Measurements from ENCODE around the gene TCTN1. TPM values are rescaled to one million over a fixed set of nuclear protein-coding genes. Genes with fewer than 3 reads are reported as not detected.
"Not testable (repeated sequence)": the region's sequence is repeated elsewhere in the genome, so short reads cannot be mapped to it uniquely, and the experiment has no call there.

Gene TCTN1
- polyA plus RNA-seq, 1 donor = 19.9 TPM

DNA sequence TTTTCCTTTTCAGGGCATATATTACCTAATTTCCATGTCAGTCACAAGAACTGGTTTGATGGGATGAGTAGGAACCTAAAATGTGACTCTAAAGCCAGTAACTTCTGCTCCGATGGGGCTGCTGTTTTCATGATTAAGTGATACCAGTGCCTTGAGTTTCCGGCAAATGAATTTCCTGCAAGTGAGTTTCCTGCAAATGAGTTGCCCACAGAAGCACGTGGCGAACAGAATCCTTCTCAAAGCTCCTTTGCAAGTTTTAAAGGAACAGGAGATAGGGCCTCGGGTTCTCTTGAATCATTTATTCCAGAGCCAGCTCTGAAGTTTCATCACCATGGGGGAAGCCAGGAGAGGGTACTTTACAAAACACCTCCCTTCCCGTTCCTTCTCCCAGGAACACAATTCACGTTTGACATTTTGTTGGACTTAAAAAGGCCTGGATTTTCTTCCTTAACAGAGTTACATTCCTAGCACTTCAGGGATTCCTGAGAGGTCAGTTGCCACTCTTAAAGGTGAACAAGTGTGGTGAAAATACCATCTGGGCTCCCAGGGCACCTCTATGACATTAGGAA lies 28.6 kb upstream of the TCTN1 start:
- no peak for DNase-seq (ENCODE audit: low read depth)

DNA sequence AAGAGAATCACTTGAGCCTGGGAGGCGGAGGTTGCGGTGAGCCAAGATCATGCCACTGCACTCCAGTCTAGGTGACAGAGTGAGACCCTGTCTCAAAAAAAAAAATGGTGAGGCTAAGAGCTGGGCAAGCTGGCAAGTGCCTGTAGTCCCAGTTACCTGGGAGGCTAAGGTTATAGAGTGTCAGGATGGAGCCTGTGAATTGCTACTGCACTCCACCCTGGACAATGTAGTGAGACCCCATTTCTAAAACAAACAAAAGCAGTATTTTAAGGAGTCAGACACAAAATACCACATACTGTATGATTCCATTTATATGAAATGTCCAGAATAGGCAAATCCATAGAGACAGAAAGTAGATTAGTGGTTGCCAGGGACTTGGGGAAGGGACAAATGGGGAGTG lies 26.8 kb upstream of the TCTN1 start:
- not testable (repeated sequence) for DNase-seq (ENCODE audit: low read depth)

DNA sequence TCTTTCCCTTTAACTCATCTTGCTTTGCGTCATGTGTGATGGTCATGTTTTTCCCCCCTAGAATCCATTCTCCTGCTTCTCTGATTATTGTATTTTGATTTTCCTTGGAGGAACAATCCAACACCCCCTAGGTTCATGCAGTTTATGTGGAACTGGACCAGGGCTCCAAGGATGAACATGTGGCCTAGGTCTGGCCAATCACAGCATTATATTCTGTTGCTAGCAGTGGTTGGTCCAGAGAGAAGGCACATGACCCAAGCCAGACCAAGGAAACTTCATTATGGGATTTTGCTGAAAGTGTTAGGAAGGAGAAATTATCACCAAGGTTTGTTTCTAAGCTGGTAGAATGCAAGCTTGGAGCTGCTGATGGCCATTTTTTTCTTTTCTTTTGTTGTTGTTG lies 23.9 kb upstream of the TCTN1 start:
- DNase-seq (ENCODE audit: low read depth) = no peak

DNA sequence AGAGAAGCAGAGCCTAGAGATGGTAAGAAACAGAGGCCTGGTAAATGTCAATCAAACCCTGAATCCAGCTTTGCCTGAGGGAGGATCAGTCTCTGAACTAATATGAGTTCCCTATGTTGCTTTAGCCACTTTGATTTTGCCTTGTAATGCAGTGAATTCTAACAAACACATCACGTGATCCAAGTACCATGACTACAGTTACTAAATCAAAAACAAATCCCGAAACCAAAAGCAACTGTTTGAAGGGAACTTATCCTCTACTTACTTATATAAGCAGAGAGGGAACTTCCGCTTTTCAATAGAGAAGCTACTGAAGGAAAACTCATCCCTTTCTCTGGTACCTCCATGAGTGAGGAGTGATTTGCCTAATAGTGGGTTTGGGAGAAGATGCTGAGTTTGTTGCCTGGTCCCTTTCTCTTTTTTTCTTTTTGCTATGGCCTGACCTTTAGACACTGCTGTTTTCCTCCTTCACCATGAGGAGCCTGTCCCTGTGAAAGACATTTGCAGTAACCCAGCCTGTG lies 23.1 kb upstream of the TCTN1 start:
- DNase-seq (ENCODE audit: low read depth) = peak; percentile 68

DNA sequence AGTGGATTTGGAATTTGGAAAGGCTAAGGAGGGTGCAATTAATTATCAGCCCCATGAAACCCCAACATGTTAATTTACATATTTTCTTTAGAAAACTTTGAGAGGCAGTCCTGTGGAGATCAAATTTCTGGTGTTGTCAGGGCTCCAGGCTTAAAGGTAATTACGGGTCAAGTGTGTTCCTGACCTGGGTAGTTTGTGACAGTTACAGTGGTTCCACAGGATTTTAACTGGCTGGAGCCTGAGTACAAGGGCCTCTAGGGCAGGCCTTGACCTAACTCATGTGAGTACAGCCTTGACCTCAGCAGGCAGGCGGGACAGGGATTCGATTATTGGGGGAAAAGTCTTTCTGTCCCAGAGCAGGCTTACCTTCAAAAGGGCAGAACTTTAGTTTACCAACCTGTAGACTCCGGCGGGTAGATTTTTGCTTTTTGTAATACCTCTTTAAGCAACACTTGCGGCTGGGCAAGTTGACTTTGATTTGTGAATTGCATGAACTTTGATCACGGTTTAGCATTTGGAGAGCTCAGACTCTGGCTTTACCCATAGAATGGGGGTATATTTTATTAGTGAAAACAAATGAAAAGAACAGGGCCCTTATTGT lies 22.4 kb upstream of the TCTN1 start:
- DNase-seq (ENCODE audit: low read depth) = no peak

DNA sequence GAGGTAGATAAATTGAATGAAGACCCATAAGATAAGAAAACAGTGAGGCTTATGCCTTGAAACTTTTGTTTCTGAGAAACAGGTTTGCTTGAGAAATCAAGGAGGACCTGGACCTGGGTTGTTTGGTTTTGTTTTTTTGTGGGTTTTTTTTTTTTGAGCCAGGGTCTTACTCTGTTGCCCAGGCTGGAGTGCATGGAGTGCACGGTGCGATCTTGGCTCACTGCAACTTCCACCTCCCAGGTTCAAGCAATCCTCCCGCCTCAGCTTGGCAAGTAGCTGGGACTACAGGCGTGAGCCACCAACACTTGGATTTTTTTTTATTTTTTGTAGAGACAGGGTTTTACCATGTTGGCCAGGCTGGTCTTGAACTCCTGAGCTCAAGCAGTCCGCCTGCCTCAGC lies 21.9 kb upstream of the TCTN1 start:
- DNase-seq (ENCODE audit: low read depth) = no peak

DNA sequence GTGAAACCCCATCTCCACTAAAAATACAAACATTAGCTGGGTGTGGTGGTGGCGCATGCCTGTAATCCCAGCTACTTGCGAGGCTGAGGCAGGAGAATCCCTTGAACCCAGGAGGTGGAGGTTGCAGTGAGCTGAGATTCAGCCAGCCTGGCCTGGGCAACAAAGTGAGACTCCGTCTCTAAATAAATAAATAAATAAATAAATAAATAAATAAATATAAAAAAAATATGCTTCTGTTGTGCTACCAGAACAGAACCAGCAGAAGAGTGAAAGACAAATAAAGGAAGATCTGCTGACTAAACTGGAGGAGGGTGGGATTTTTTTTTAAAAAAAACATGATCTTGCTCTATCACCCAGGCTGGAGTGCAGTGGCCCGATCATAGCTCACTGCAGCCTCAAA lies 21.0 kb upstream of the TCTN1 start:
- DNase-seq (ENCODE audit: low read depth) = not testable (repeated sequence)

DNA sequence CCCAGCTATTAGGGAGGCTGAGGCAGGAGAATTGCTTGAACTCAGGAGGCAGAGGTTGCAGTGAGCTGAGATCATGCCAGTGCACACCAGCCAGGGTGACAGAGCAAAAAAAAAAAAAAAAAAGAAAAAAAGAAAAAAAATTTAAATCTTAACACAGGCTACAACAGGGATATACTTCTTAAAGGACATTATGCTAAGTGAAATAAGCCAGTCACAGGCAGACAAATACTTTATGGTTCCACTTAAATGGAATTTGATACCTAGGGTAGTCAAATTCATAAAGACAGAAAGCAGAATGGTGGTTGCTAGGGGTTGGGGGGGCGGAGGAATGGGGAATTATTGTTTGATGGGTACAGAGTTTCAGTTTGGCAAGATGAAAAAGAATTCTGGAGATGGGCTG lies 16.0 kb upstream of the TCTN1 start:
- DNase-seq (ENCODE audit: low read depth) = no peak

DNA sequence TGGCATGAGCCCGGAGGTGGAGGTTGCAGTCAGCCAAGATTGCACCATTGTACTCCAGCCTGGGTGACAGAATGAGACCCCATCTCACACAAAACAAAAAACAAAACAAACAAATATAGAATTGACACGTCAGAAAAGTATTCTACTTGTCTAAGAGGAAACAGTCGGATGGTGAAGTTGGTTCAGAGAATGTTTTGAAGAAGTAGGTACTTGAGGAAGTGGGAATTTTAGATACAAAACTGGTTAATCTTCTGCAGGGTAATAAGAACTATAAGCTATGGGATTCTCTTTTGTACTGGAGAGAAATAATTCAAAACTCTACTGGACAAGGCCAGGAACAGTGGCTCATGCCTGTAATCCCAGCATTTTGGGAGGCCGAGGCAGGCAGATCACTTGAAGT lies 14.6 kb upstream of the TCTN1 start:
- no peak for DNase-seq (ENCODE audit: low read depth)

DNA sequence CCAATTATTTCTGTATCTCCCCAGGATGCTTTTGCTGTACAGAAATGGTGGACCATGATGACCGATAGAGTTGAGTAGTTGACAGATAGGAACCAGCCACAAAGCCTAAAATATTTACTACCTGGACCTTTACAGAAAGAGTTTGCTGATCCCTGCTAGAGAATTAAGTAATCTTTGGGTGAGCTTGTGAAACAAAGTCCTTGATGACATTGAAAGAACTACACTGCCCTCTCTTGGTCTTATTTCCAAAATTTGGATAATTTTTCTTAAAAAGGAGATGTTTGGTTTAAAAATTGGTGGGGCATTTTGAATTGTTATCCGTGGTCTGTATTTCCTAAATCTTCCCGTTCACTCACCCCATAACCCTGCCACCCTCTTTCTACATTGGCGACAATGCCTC lies 13.7 kb upstream of the TCTN1 start:
- DNase-seq (ENCODE audit: low read depth) = no peak

DNA sequence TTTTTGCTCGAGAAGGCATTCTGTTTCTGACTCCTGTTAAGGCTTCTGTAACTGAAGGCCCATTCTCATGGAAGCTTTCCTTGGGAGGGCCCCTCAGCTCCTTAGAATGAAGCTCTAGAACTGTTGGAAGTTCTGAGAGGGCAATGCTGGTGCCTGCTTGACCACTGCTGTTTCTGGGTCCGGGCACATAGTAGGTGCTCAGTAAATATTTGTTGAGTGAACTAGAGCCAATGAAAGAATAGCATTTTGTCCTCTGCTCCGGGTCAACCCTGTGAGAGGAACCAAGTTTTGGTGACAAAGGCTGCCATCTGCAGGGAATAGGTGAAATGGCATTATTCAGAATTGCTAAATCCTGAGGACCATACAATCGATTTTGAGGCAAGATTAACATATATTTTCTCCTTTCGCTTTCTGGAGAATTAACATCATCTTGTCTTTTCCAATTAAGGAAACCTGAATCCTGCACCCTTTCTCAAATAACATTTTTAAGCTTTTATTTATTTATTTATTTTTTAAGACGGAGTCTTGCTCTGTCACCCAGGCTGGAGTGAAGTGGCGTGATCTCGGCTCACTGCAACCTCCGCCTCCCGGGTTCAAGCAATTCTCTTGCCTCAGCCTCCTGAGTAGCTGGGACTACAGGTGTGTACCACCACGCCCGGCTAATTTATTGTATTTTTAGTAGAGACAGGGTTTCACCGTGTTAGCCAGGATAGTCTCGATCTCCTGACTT lies 11.7 kb upstream of the TCTN1 start:
- not testable (repeated sequence) for DNase-seq (ENCODE audit: low read depth)

DNA sequence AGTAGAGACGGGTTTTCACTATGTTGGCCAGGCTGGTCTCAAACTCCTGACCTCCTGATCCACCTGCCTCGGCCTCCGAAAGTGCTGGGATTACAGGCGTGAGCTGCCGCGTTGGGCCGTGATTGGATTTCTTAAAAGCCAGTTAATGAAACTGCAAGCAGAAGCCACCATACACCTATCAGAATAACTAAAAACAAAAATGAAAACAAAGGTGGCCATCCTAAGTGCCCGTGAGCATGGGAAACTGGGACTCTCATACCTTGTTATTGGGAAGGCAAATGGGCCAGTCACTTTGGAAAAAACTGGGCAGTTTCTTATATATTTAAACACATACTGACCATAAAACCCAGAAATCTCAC lies 7.7 kb upstream of the TCTN1 start:
- no peak for DNase-seq (ENCODE audit: low read depth)

DNA sequence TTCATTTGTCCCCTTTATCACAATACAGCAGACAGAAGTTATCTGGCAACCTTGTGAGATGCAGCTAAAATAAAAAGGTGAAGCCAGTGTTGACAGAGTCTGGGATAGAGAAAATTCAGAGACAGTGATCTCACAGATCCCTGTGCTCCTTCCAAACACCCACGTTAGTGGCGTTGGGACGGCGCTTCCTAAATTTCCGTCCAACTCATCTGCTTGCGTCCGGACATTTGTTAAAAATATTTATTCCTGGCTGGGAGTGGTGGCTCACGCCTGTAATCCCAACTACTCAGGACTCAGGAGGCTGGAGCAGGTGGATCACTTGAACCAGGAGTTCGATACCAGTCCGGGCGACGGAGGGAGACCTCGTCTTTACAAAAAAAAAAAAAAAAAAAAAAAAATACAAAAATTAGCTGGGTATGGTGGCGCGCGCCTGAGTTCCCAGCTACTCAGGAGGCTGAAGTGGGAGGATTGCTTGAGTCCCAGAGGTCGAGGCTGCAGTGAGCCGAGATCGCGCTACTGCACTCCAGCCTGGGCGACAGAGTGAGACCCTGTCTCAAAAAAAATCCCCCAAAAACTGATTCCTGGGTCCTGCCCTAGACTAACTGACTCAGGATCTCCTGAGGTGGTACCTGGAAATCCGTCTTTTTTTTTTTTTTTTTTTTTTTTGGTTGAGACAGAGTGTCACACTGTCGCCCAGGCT lies 708 bp upstream of the TCTN1 start:
- no peak for DNase-seq (ENCODE audit: low read depth)

DNA sequence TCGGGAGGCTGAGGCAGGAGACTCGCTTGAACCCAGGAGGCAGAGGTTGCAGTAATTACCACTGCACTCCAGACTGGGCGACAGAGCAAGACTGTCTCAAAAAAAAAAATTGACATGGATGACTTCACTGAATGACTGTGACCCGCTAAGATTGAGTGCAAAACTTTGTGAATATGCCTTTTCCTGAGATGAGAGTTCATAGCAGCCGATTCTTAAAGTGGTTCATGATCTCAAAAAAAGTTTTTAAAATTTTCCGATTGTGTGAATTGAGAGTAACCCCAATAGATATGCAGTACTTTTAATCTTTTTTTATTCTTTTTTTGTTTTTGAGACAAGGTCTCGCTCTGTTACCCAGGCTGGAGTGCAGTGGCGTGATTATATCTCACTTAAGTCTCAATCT lies 1.2 kb downstream of the TCTN1 start:
- no peak for DNase-seq (ENCODE audit: low read depth)

DNA sequence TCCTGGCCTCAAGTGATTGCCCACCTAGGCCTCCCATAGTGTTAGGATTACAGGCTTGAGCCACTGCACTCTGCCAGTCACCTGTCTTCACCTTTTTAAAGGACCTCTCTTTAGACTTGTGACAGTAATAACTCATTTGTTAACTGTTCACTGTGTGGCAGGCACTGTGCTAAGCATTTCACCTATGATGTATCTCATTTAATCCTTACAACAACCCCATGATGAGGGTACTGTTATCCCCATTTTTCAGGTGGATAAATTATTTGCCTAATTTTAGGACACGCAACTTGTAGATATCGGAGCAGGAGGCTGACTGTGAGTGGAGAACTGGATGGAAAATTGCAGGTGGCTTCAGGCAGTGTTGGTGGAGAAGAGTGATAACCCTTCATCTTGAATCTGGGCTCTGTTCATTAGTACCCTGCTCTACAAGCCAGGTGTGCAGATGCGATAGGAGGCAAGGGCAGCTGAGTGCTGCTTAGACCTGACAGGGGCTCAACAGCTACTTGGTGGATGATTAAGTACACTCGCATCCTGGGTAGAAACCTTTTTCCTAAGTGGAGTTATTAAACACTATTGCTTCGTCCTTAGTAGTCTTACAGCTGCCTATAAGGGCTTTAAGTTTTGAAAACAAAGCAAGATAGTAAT lies 2.7 kb downstream of the TCTN1 start:
- DNase-seq (ENCODE audit: low read depth) = no peak

DNA sequence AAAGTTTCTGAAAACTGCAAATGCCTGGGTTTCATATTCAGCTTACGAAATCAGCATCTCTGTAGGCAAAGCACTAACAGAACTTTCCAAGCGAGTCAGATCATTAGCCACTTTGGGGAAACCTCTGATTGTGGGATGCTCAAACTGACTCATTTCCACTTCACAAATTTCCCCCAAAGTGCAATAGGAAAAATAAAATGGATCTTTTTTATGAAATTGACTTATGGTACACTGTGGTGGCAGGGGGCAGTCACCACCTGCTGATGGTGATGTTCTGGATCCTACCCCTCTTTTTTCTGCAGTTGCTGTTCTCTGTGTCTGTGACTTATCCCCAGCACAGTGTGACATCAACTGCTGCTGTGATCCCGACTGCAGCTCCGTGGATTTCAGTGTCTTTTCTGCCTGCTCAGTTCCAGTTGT lies 5.6 kb downstream of the TCTN1 start:
- no peak for DNase-seq (ENCODE audit: low read depth)

DNA sequence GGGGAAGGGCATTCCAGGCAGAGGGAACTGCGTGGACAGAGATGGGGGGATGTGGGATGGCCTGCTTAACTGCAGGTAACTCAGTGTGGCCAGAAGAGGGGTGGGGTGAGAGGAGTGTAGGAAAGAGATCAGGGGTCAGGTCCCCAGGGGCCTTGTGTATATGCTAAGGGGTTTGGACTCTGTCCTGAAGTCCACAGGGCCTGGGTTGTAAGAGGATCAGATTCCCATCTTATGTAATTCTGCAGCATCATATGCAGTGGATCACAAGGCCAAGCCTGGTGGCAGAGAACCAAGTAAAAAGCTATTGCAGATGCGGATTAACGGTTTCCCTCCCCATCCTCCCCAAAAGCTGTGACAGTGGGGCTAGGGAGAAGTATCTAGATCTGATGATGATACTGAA lies 8.7 kb downstream of the TCTN1 start:
- DNase-seq (ENCODE audit: low read depth) = no peak

DNA sequence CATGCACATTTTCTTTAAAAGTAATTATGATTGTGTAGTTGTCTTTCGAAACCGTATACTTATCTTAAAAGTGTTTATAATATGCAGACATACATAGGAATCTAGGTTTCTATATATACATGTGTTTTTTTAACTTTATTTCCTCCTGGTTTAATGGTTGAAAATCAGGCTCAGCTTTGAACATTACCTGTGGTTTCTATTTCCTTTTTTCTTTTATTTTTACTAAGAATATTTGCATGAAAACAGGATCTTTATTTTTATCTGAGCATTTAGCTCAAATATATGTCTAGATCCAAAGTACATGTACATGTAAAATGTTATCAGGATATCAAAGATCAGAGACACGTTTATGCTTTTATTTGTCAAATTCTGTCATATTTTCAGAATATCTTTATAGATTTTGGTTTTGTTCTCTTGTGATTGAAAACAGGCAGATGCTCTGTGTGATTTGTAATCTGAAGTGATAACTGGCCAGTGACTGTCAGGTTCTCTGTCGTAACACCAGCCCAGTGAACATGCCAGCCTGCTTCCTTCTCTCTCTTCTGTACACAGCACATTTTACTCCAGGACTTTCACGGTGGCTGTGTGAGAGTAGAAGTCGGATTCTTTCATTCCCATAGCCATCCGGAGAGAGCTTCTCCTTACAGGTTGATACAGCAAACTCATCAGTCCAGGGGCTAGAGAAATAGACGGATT lies 13.7 kb downstream of the TCTN1 start:
- no peak for DNase-seq (ENCODE audit: low read depth)

DNA sequence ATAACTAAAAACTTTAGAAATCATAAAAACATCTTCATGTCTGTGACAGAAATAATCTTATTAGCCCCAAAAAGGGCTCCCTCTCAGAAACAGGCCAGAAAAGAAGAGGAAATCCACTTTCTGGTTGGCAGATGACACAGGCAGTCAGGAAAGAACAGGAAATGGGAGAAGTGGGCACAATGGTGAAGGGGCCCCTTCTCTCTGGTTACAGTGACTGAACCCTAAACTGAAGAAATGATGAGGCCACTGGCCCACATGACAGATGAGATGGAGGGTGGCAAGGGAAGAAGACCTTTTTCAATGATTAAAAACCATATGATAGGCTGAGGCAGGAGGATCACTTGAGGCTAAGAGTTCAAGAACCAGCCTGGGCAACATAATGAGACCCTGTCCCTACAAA lies 21.1 kb downstream of the TCTN1 start:
- DNase-seq (ENCODE audit: low read depth) = no peak

DNA sequence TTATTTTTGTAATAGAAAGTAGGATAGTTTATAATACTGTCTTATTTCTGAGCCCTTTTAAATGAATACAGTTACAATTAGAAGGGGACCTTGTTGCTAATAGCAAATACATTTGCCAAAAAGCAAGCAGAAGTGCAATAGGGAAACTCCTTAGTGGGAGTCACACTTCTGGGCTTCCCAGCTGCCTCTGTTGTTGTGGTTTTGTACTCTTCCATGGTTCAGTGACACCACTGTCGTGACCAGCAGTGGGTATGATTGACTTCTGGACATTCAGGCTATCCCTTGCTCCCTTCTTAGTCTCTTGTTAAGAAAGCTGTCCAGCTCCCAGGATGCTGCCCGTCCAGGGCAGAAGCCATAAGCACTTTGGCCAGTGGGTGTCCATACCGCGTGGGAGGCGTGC lies 22.6 kb downstream of the TCTN1 start:
- no peak for DNase-seq (ENCODE audit: low read depth)

DNA sequence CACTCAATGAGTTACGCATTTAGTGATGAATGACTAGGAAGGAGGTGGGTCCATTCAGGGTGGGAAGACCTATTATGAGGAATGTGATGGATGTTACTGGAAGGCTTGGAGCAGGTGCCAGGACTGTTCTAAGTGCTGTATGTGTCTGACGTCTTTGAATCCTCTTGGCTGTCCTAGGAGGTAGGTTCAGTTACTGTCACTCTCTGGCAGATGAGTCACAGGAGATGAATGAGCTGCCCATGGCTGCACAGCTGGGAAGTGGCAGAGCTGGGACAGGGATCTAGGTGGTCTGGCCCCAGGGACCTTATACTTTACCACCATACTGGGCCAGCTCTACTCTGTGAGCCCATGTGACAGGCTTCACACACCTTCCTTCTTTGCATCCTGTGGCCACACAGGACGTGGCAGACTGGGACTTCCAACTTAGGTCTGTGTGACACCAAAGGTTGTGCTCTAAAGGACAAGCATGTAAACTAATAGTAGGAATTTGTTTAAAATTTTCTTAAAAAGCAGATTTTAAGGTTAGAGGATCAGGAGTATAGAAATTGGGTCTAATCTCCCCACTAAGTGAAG lies 24.0 kb downstream of the TCTN1 start:
- DNase-seq (ENCODE audit: low read depth) = no peak

All from forelimb muscle (tissue), 1 donor.